Ascending aorta (tissue), 2 donors: ENCODE measurements around the gene TREH. TPM values are rescaled to one million over a fixed set of nuclear protein-coding genes. Genes with fewer than 3 reads are reported as not detected.
A peak's percentile ranks its signal among the peaks of the same experiment; 100 is the strongest.

Experiments
- DNase-seq, 2 donors: peaks; one replicate each; pipeline ENCODE4 v3.0.0-alpha.2; 2019; ENCODE audit warnings: low spot score in 2 of 2
- H3K27ac ChIP-seq, 2 donors: fragments of 200-600 bp; sonication (generic); one replicate each; pipeline ENCODE4 v1.5.1; 2016 to 2017; ENCODE audit warnings: mild to moderate bottlenecking in 1 of 2
- H3K27me3 ChIP-seq: fragments of 200-600 bp; sonication (generic); one replicate; pipeline ENCODE4 v1.5.1; 2017
- H3K36me3 ChIP-seq, 2 donors: fragments of 200-600 bp; sonication (generic); one replicate each; pipeline ENCODE4 v1.5.1; 2016
- H3K4me1 ChIP-seq, 2 donors: fragments of 200-600 bp; sonication (generic); one replicate each; pipeline ENCODE4 v1.5.1; 2016 to 2017; ENCODE audit warnings: mild to moderate bottlenecking in 1 of 2
- H3K4me3 ChIP-seq, 2 donors: fragments of 200-600 bp; sonication (generic); one replicate each; pipeline ENCODE4 v1.5.1; 2016 to 2017; ENCODE audit warnings: mild to moderate bottlenecking in 1 of 2
- H3K9me3 ChIP-seq, 2 donors: fragments of 200-600 bp; sonication (generic); one replicate each; pipeline ENCODE4 v1.5.1; 2016
- intact Hi-C: fragments of 100-400 bp; cut with DNase I; formaldehyde crosslinking; loops from one replicate; pipeline ENCODE4 v1.15.1; 2023
- total RNA-seq: library from RNA; depleted of rRNA; stranded (reverse); fragments of >200 nt; gene quantifications from one replicate; pipeline ENCODE4 v1.1.0, GENCODE V29; 2016
- TF ChIP-seq, protein P1 (sequence below), 3 experiments: fragments of 200-600 bp in 2 of 3; fragments of 450-650 bp in 1 of 3; sonication (generic) in 2 of 3; IDR thresholded peaks; one replicate each; pipeline ENCODE4 v1.5.1; 2016 to 2019; ENCODE audit warnings: antibody characterized with exemption in 3 of 3, mild to moderate bottlenecking in 1 of 3, moderate library complexity in 1 of 3

The TREH gene
- total RNA-seq, 1 donor from 2014 or later: not detected

DNA sequence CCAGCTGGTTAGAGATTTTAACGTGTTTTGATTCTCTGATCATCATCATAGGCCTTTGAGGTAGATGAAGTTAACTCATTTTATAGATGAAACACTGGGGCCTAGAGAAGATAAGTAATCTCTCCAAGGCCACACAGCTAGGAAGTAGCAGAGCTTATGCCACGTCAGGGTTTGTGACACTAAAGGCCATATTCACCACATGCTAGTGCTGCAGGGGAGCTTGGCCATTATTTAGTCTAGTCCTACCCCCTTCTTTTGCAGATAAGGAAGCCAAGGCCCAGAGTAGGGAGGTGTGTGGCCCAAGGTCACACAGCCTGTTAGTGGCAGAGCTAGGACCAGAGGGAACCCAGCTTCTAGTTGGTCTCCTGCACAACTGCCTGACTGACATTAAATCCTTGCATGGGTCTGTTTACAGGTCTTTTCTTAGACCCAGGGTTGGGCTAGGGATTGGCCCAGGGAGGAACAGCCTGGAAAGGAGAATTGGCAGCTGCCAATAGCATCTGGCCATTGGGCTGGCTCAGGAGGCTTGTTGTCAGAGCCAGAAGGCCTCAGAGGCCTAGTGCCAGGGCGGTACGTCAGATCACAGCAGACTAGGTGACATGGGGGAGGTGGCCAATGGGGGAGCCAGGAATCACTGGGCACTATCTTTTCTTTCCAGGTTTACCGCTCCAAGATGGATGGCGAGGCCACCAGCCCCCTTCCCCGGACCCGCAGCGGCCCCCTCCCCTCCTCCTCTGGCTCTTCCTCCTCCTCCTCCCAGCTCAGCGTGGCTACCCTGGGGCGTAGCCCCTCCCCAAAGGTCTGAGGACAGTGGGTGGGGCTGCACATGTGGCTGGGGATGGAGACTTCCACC is 36.1 kb downstream of the TREH start:
- Histone ChIP-seq H3K27ac (peak overlapping the region in 1 of 2 donors; percentile 7), H3K9me3 (no peaks in the 10 kb centered on the region), H3K36me3 (peaks cover 70 to 94% of the 10 kb centered on the region in 2 donors), H3K27me3 (no peaks in the 10 kb centered on the region), H3K4me3 (no peak overlapping the region), H3K4me1 (peaks cover 0 to 3% of the 10 kb centered on the region in 2 donors)
- no peak for DNase-seq
- intact Hi-C loops: no loop called here
- TF ChIP-seq, protein P1, sequence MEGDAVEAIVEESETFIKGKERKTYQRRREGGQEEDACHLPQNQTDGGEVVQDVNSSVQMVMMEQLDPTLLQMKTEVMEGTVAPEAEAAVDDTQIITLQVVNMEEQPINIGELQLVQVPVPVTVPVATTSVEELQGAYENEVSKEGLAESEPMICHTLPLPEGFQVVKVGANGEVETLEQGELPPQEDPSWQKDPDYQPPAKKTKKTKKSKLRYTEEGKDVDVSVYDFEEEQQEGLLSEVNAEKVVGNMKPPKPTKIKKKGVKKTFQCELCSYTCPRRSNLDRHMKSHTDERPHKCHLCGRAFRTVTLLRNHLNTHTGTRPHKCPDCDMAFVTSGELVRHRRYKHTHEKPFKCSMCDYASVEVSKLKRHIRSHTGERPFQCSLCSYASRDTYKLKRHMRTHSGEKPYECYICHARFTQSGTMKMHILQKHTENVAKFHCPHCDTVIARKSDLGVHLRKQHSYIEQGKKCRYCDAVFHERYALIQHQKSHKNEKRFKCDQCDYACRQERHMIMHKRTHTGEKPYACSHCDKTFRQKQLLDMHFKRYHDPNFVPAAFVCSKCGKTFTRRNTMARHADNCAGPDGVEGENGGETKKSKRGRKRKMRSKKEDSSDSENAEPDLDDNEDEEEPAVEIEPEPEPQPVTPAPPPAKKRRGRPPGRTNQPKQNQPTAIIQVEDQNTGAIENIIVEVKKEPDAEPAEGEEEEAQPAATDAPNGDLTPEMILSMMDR (IDR thresholded peaks at IDR 0.05): no peak

DNA sequence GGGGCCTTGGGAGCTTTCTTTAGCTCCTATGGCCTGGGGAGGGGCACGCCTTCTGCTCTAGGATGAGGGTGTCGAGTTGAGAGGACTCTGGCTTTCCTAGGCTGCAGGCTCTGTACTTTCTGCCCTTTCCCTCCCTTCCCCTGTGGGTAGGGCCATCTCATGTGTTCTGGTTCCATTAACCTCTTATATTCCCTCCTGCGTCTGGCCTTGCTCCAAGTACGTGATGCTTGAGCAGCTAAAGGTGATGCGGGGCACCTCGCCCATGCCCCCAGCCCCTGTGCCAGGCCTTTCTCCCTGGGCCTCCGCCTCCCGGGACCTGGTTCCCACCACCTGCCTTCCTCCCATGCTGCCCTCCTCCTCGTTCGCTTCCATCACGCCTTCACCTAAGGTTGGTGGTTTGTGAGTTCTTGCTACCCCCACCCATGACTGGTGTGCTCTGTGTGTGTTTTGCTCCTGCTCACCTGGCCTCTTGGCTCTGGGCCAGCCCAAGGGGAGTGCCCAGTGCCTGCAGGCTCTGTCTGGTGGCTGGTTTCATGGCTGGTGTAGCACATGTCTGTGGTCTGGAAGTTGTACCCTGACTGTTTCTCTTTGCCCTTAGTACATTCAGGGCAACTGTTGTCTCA is 37.9 kb downstream of the TREH start:
- no peaks in the 10 kb centered on the region for H3K9me3 ChIP-seq
- TF ChIP-seq, protein P1 (IDR thresholded peaks at IDR 0.05): no peak
- H3K36me3 ChIP-seq: peaks cover 68 to 95% of the 10 kb centered on the region in 2 donors
- H3K4me3 ChIP-seq: no peak overlapping the region
- peak overlapping the region in 1 of 2 donors; percentile 19 for H3K27ac ChIP-seq
- H3K4me1 ChIP-seq: peaks cover 0 to 3% of the 10 kb centered on the region in 2 donors
- intact Hi-C loops: no loop called here
- no peaks in the 10 kb centered on the region for H3K27me3 ChIP-seq
- DNase-seq: no peak

DNA sequence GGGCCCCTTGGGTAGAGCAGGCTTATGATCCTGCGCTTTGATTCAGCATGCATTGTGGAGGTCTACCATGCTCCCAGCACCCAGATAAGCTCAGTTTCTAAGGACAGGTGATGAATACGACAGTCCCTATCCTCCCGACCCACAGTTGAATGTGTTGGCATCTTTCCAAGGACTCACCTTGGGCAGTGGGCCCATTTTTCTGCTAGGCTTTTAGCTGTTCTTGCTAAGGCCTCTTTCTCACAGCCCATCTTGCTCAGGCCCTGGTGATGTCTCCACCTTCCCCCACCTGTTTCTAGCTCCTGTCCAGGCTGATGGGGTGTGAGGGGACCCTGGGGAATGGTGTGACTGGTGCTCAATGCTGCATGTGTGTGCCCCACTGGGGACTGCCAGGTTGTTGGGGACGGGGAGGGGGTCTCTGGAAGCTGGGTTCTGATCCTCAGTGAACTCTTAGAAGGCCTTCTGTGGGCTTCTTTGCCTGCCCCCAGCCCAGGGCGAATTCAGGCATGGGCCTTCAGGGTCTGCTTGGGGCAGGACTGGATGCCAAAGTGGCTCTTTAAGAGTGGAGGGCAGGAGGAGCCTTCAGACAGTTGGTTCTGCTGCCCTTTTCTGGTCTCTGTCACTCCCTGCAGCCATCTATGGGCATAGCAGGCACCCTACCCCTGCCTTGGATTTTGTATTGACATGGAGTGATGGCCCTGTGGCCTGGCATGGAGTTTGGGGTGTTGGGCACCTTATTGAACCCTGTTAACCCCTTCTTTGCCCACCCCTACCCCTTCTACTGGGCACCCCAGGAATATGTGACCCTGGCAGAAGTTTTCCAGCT is 38.9 kb downstream of the TREH start:
- no peaks in the 10 kb centered on the region for H3K9me3 ChIP-seq
- no peaks in the 10 kb centered on the region for H3K27me3 ChIP-seq
- TF ChIP-seq, protein P1 (IDR thresholded peaks at IDR 0.05): no peak
- intact Hi-C loops: no loop called here
- no peak overlapping the region for H3K4me3 ChIP-seq
- peaks cover 69 to 97% of the 10 kb centered on the region in 2 donors for H3K36me3 ChIP-seq
- H3K4me1 ChIP-seq: peaks cover 0 to 3% of the 10 kb centered on the region in 2 donors
- H3K27ac ChIP-seq: peak overlapping the region in 1 of 2 donors; percentile 23
- no peak for DNase-seq

DNA sequence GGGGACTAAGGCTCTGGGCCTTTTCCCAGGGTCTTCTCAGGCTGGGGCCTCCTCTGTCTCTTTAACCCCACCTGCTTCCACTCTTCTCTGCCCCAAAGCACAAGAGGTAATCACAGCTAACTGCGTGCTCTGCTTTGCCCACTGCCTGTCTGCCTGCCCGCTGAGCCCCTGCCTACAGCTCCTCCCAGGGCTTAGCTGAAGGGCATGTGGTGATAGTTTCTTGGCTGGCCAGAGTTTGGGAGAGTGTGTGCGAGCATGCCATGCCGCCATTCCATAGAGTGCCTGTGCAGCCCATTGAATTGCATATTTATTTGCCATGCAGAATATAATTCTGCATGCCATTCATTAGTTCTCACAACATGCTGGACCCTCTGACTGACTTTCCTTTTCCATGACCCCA is 39.6 kb downstream of the TREH start:
- TF ChIP-seq, protein P1 (IDR thresholded peaks at IDR 0.05): no peak
- DNase-seq: no peak

DNA sequence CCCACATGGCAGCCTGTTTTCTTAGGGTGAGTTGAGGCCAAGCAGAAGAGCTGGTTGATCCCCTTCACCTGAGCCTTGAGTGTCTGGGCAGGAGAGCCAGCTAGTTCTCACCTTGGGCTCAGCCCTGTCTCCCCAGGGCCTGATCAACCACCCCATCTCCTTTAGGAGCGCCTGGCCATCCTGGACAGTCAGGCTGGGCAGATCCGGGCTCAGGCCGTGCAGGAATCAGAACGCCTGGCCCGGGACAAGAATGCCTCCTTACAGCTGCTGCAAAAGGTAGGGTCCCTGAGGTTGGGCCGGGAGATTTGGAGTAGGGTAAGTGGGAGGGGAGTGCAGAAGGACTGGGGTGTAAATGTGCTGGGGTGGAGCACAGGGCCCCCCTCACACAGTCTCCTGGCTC is 40.7 kb downstream of the TREH start:
- Histone ChIP-seq H3K27me3 (no peaks in the 10 kb centered on the region), H3K4me3 (no peak overlapping the region), H3K36me3 (peaks cover 55 to 83% of the 10 kb centered on the region in 2 donors), H3K27ac (peak overlapping the region in 1 of 2 donors; percentile 12), H3K4me1 (peaks cover 13 to 20% of the 10 kb centered on the region in 2 donors), H3K9me3 (no peaks in the 10 kb centered on the region)
- TF ChIP-seq, protein P1 (IDR thresholded peaks at IDR 0.05): no peak
- intact Hi-C loops: no loop called here
- DNase-seq: no peak

More for the DNA sequence above, 39.6 kb downstream of the TREH start:
- Histone ChIP-seq H3K36me3 (peaks cover 67 to 95% of the 10 kb centered on the region in 2 donors), H3K27ac (peak overlapping the region; percentile 2 to 12), H3K4me3 (no peak overlapping the region), H3K9me3 (no peaks in the 10 kb centered on the region), H3K4me1 (peaks cover 5 to 8% of the 10 kb centered on the region in 2 donors), H3K27me3 (no peaks in the 10 kb centered on the region)
- intact Hi-C loops: no loop called here
